ENCODE measurements around the gene MAPK8.

The MAPK8 gene

GRCh38 chr10:48442090-48442808, 135.8 kb downstream of the MAPK8 start:
- no peak overlapping the region for H3K4me3 ChIP-seq (replicated peaks; ENCODE audit: low read depth, low read length)
- TF ChIP-seq CTCF (IDR thresholded peaks at IDR 0.05; ENCODE audit: low read depth, low read length, missing control alignments): no peak
- DNase-seq (ENCODE audit: extremely low read depth, low read depth): no peak

- DNase-seq (ENCODE audit: extremely low read depth, low read depth): no peak
- no peak overlapping the region for H3K4me3 ChIP-seq (replicated peaks; ENCODE audit: low read depth, low read length)
- no peak for TF ChIP-seq CTCF (IDR thresholded peaks at IDR 0.05; ENCODE audit: low read depth, low read length, missing control alignments)
Measured at GRCh38 chr10:48442809-48443177, 136.3 kb downstream of the MAPK8 start.

GRCh38 chr10:48444266-48444665, 137.8 kb downstream of the MAPK8 start:
- no peak overlapping the region for H3K4me3 ChIP-seq (replicated peaks; ENCODE audit: low read depth, low read length)
- no peak for DNase-seq (ENCODE audit: extremely low read depth, low read depth)
- peak; percentile 33 for TF ChIP-seq CTCF (IDR thresholded peaks at IDR 0.05; ENCODE audit: low read depth, low read length, missing control alignments)

GRCh38 chr10:48444861-48445841, 138.7 kb downstream of the MAPK8 start:
- H3K4me3 ChIP-seq (replicated peaks; ENCODE audit: low read depth, low read length): no peak overlapping the region
- no peak for TF ChIP-seq CTCF (IDR thresholded peaks at IDR 0.05; ENCODE audit: low read depth, low read length, missing control alignments)
- no peak for DNase-seq (ENCODE audit: extremely low read depth, low read depth)

GRCh38 chr10:48445932-48446331, 139.5 kb downstream of the MAPK8 start:
- TF ChIP-seq CTCF (IDR thresholded peaks at IDR 0.05; ENCODE audit: low read depth, low read length, missing control alignments): no peak
- no peak overlapping the region for H3K4me3 ChIP-seq (replicated peaks; ENCODE audit: low read depth, low read length)
- DNase-seq (ENCODE audit: extremely low read depth, low read depth): no peak

- no peak for TF ChIP-seq CTCF (IDR thresholded peaks at IDR 0.05; ENCODE audit: low read depth, low read length, missing control alignments)
- DNase-seq (ENCODE audit: extremely low read depth, low read depth): no peak
- no peak overlapping the region for H3K4me3 ChIP-seq (replicated peaks; ENCODE audit: low read depth, low read length)
Measured at GRCh38 chr10:48446785-48447184, 140.3 kb downstream of the MAPK8 start.

Data from HFF-Myc (cell line).